Mucosa of rectum (tissue), 2 donors: ENCODE data around the gene ZFAND3.

Experiments
- H3K27ac ChIP-seq, 2 donors: one replicate each; pipeline ENCODE4 v1.7.0; 2013; ENCODE audit warnings: inconsistent platforms in 2 of 2, low read depth in 2 of 2, low read length in 2 of 2
- H3K27me3 ChIP-seq, 2 donors: one replicate each; pipeline ENCODE4 v1.7.0; 2013; ENCODE audit warnings: low read length in 2 of 2; ENCODE audit not compliant: control insufficient read depth in 2 of 2, insufficient read depth in 2 of 2
- H3K36me3 ChIP-seq, 2 donors: one replicate each; pipeline ENCODE4 v1.7.0; 2013; ENCODE audit warnings: low read length in 2 of 2; ENCODE audit not compliant: control insufficient read depth in 2 of 2, insufficient read depth in 2 of 2
- H3K4me1 ChIP-seq, 2 donors: one replicate each; pipeline ENCODE4 v1.7.0; 2013; ENCODE audit warnings: low read length in 2 of 2, mild to moderate bottlenecking in 1 of 2; ENCODE audit not compliant: control insufficient read depth in 2 of 2, insufficient read depth in 2 of 2
- H3K4me3 ChIP-seq, 2 donors: one replicate each; pipeline ENCODE4 v1.7.0; 2013; ENCODE audit warnings: low read length in 2 of 2
- H3K9ac ChIP-seq, 2 donors: one replicate each; pipeline ENCODE4 v1.7.0; 2013; ENCODE audit warnings: low read length in 2 of 2, low read depth in 1 of 2, mild to moderate bottlenecking in 1 of 2
- H3K9me3 ChIP-seq, 2 donors: one replicate each; pipeline ENCODE4 v1.7.0; 2013; ENCODE audit warnings: low read length in 2 of 2; ENCODE audit not compliant: control insufficient read depth in 2 of 2
- donor health status: healthy.
- donor health status: Normal muscosa, but diverticular disease.

ZFAND3 gene

GRCh38 chr6:37826993-37827392 lies 7.5 kb downstream of the ZFAND3 start:
- H3K4me1 ChIP-seq = peaks cover 26 to 33% of the 10 kb centered on the region in 2 donors
- no peaks in the 10 kb centered on the region for H3K9me3 ChIP-seq
- no peak overlapping the region for H3K4me3 ChIP-seq
- no peaks in the 10 kb centered on the region for H3K27me3 ChIP-seq
- H3K9ac ChIP-seq = no peak overlapping the region
- H3K36me3 ChIP-seq = no peaks in the 10 kb centered on the region
- H3K27ac ChIP-seq = no peak overlapping the region

GRCh38 chr6:37827603-37828265 lies 8.2 kb downstream of the ZFAND3 start:
- H3K9ac ChIP-seq = no peak overlapping the region
- peak overlapping the region; percentile 24 to 49 for H3K27ac ChIP-seq
- H3K4me3 ChIP-seq = no peak overlapping the region
- no peaks in the 10 kb centered on the region for H3K36me3 ChIP-seq
- H3K4me1 ChIP-seq = peaks cover 18 to 25% of the 10 kb centered on the region in 2 donors
- no peaks in the 10 kb centered on the region for H3K27me3 ChIP-seq
- H3K9me3 ChIP-seq = no peaks in the 10 kb centered on the region

DNA sequence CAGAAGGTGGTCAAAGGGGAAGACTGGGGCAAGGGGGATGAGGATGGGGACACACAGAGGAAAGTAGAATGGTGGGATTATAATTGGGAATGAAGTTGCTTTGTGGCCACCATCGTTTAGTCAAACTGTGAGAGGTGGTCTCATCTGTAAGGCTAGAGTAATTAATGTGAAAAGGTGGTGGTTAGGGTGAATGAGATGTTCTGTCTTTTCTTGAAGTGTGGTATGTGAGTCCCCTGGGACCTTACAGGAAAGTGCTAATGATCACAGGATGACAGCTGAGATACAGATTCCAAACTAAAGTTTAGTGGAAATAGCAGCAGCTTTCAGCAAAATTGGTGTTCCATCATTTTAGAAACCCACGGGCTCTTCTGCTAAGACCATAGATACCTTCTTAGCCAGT lies 10.7 kb downstream of the ZFAND3 start:
- H3K36me3 ChIP-seq = peaks cover 0 to 2% of the 10 kb centered on the region in 2 donors
- H3K27me3 ChIP-seq = no peaks in the 10 kb centered on the region
- H3K4me1 ChIP-seq = peaks cover 10 to 17% of the 10 kb centered on the region in 2 donors
- H3K9me3 ChIP-seq = no peaks in the 10 kb centered on the region
- H3K27ac ChIP-seq = no peak overlapping the region
- H3K9ac ChIP-seq = no peak overlapping the region
- no peak overlapping the region for H3K4me3 ChIP-seq

DNA sequence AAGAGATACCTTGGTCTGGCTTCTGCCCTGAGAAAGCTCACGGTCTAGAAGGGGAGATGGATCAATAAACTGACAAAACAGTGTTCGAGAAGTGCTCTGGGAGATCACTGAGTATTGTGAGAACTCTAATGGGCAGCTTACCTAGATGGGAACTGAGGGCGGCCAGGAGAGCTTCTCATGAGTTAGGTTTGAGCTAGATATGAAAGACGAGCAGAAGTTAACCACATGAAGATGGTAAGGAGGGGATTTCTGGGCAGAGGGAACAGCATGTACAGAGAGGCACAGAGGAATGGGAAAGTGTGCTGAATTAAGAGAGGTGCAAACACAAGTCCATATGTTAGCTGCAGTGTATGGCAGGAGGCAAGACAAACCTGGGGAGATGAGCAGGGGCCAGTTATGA lies 11.9 kb downstream of the ZFAND3 start:
- Histone ChIP-seq H3K4me1 (peaks cover 10 to 11% of the 10 kb centered on the region in 2 donors), H3K9me3 (no peaks in the 10 kb centered on the region), H3K9ac (no peak overlapping the region), H3K27ac (no peak overlapping the region), H3K27me3 (no peaks in the 10 kb centered on the region), H3K4me3 (no peak overlapping the region), H3K36me3 (peaks cover 0 to 2% of the 10 kb centered on the region in 2 donors)

GRCh38 chr6:37835923-37836322 lies 16.4 kb downstream of the ZFAND3 start:
- no peaks in the 10 kb centered on the region for H3K4me1 ChIP-seq
- peaks cover 0 to 2% of the 10 kb centered on the region in 2 donors for H3K36me3 ChIP-seq
- no peaks in the 10 kb centered on the region for H3K9me3 ChIP-seq
- H3K9ac ChIP-seq = no peak overlapping the region
- H3K27ac ChIP-seq = no peak overlapping the region
- no peaks in the 10 kb centered on the region for H3K27me3 ChIP-seq
- no peak overlapping the region for H3K4me3 ChIP-seq

- no peaks in the 10 kb centered on the region for H3K4me1 ChIP-seq
- peaks cover 0 to 2% of the 10 kb centered on the region in 2 donors for H3K36me3 ChIP-seq
- H3K9ac ChIP-seq = no peak overlapping the region
- H3K27ac ChIP-seq = no peak overlapping the region
- no peaks in the 10 kb centered on the region for H3K27me3 ChIP-seq
- no peaks in the 10 kb centered on the region for H3K9me3 ChIP-seq
- H3K4me3 ChIP-seq = no peak overlapping the region
Observed at GRCh38 chr6:37838219-37838921, 18.8 kb downstream of the ZFAND3 start.

- Histone ChIP-seq H3K4me3 (no peak overlapping the region), H3K9ac (no peak overlapping the region), H3K27ac (no peak overlapping the region), H3K27me3 (no peaks in the 10 kb centered on the region), H3K36me3 (no peaks in the 10 kb centered on the region), H3K4me1 (peaks cover under 1 to 3% of the 10 kb centered on the region in 2 donors), H3K9me3 (no peaks in the 10 kb centered on the region)
Observed at GRCh38 chr6:37840143-37840939, 20.8 kb downstream of the ZFAND3 start.

DNA sequence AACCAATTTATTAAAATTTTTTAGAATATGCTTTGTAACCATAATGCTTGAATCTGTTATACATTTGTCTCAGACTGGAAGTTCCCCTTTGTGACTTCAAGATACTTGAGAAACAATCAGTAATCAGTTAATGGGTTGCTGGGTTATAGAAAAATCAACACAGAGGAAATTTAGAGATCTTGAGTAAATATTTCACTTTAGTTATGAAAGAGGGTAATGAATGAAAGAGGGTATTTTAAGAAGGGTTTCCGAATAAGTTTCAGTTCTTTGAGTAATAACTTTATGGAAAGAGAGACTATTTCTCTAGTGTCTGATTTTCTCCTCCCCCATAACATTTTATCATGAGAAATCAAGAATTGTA lies 21.4 kb downstream of the ZFAND3 start:
- no peak overlapping the region for H3K4me3 ChIP-seq
- H3K9ac ChIP-seq = no peak overlapping the region
- H3K27ac ChIP-seq = no peak overlapping the region

GRCh38 chr6:37845026-37845911 lies 25.7 kb downstream of the ZFAND3 start:
- no peak overlapping the region for H3K27ac ChIP-seq
- no peak overlapping the region for H3K9ac ChIP-seq
- H3K27me3 ChIP-seq = no peaks in the 10 kb centered on the region
- peaks cover 7 to 9% of the 10 kb centered on the region in 2 donors for H3K4me1 ChIP-seq
- no peak overlapping the region for H3K4me3 ChIP-seq
- H3K36me3 ChIP-seq = no peaks in the 10 kb centered on the region
- H3K9me3 ChIP-seq = no peaks in the 10 kb centered on the region

More for the DNA sequence above, 21.4 kb downstream of the ZFAND3 start:
- no peaks in the 10 kb centered on the region for H3K36me3 ChIP-seq
- H3K4me1 ChIP-seq = peaks cover 5 to 7% of the 10 kb centered on the region in 2 donors
- H3K9me3 ChIP-seq = no peaks in the 10 kb centered on the region
- no peaks in the 10 kb centered on the region for H3K27me3 ChIP-seq
